GM23338 (cell line): ENCODE data around the gene MINK1.

ENCODE experiments used
- EZH2 ChIP-seq: fragments of 200-600 bp; sonication (generic); IDR thresholded peaks from one replicate; pipeline ENCODE4 v1.8.0; 2017; ENCODE audit warnings: antibody characterized with exemption, mild to moderate bottlenecking, low read depth; ENCODE audit not compliant: unreplicated experiment
- REST ChIP-seq: IDR thresholded peaks from one replicate; pipeline ENCODE4 v1.6.1; 2018; ENCODE audit warnings: antibody characterized with exemption; ENCODE audit not compliant: unreplicated experiment
- TF ChIP-seq, protein P1 (sequence below), 2 experiments: fragments of 200-600 bp in 1 of 2; sonication (generic) in 1 of 2; conservative IDR thresholded peaks; 2 replicates each; pipeline versions ENCODE4 v1.5.1 to v1.6.1; 2016 to 2017; ENCODE audit warnings: antibody characterized with exemption in 2 of 2, low read depth in 2 of 2, mild to moderate bottlenecking in 2 of 2, moderate library complexity in 1 of 2

DNA sequence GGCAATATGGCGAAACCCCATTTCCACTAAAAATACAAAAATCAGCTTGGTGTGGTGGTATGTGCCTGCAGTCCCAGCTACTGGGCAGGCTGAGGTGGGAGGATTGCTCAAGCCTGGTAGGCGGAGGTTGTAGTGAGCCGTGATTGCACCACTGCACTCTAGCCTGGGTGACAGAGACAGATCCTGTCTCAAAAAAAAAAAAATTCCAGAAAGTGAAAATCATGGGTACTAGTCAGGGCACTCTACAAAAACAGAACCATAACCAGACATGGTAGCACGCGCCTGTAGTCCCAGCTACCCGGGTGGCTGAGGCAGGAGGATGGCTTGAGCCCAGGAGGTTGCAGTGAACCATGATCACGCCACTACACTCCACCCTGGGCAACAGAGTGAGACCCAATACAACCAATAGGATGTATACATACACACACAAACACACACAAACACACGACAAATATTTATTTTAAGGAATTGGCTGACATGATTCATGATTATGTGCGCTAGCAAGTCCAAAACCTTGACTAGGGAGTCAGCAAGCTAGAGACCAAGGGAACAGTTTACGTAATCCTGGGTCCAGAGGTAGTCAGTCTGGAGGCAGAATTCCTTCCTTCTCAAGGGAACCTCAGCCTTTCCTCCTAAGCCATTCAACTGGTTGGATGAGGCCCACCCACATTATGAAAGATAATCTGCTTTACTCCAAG lies 87.4 kb downstream of the MINK1 start:
- TF ChIP-seq EZH2 (no peak), REST (no peak)
- TF ChIP-seq, protein P1, sequence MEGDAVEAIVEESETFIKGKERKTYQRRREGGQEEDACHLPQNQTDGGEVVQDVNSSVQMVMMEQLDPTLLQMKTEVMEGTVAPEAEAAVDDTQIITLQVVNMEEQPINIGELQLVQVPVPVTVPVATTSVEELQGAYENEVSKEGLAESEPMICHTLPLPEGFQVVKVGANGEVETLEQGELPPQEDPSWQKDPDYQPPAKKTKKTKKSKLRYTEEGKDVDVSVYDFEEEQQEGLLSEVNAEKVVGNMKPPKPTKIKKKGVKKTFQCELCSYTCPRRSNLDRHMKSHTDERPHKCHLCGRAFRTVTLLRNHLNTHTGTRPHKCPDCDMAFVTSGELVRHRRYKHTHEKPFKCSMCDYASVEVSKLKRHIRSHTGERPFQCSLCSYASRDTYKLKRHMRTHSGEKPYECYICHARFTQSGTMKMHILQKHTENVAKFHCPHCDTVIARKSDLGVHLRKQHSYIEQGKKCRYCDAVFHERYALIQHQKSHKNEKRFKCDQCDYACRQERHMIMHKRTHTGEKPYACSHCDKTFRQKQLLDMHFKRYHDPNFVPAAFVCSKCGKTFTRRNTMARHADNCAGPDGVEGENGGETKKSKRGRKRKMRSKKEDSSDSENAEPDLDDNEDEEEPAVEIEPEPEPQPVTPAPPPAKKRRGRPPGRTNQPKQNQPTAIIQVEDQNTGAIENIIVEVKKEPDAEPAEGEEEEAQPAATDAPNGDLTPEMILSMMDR (conservative IDR thresholded peaks at IDR 0.05; ENCODE audit: low read depth in 2 of 2), result no peak
